OCI-LY7 (cell line): ENCODE data around the gene TGFB1I1. TPM values are rescaled to one million over a fixed set of nuclear protein-coding genes. Genes with fewer than 3 reads are reported as not detected.
"Not testable (repeated sequence)": the region's sequence is repeated elsewhere in the genome, so short reads cannot be mapped to it uniquely, and the experiment has no call there.

Source experiments
- BruUV-seq: library from RNA; stranded (reverse); fragments of 400-500 nt; replicated peaks from 2 replicates; lab custom pipeline; 2021; lab: Mats Ljungman, UMichigan
- CTCF ChIA-PET: fragments of 300-600 bp; sonication (Branson Sonifier 250); formaldehyde crosslinking; loops from one replicate; lab custom pipeline; 2022; ENCODE audit warnings: antibody characterized with exemption; ENCODE audit not compliant: unreplicated experiment; lab: Charles Lee
- POLR2A ChIA-PET: fragments of 300-600 bp; sonication (Branson Sonifier 250); formaldehyde crosslinking; loops from one replicate; lab custom pipeline; 2022; ENCODE audit warnings: antibody characterized with exemption; lab: Charles Lee
- DNase-seq: peaks from one replicate; pipeline ENCODE4 v3.0.0-alpha.2; 2015; ENCODE audit warnings: low spot score
- H2AFZ ChIP-seq: fragments of 200-600 bp; sonication (generic), shearing (Covaris generic); 2 replicates; pipeline ENCODE4 v1.6.1; 2014; ENCODE audit warnings: mild to moderate bottlenecking, antibody characterized with exemption, low read length, moderate library complexity
- H3K27ac ChIP-seq: fragments of 200-600 bp; sonication (generic); 2 replicates; pipeline ENCODE4 v1.5.1; 2014; ENCODE audit warnings: mixed run types, low read depth, mild to moderate bottlenecking, moderate library complexity, low read length, inconsistent platforms; ENCODE audit not compliant: poor library complexity, severe bottlenecking
- H3K36me3 ChIP-seq: fragments of 200-600 bp; sonication (generic); 2 replicates; pipeline ENCODE4 v1.6.1; 2014; ENCODE audit warnings: mild to moderate bottlenecking, antibody characterized with exemption, low read length, moderate library complexity, mixed read lengths; ENCODE audit not compliant: insufficient read depth
- H3K4me1 ChIP-seq: fragments of 200-600 bp; sonication (generic); 2 replicates; pipeline ENCODE4 v1.5.1; 2014; ENCODE audit warnings: mild to moderate bottlenecking, low read length; ENCODE audit not compliant: insufficient read depth, poor library complexity, severe bottlenecking
- H3K4me2 ChIP-seq: fragments of 200-600 bp; sonication (generic); 2 replicates; pipeline ENCODE4 v1.6.1; 2014; ENCODE audit warnings: mild to moderate bottlenecking, low read length
- H3K4me3 ChIP-seq: fragments of 200-600 bp; sonication (generic); 2 replicates; pipeline ENCODE4 v1.5.1; 2014; ENCODE audit warnings: mild to moderate bottlenecking, low read depth, low read length; ENCODE audit not compliant: poor library complexity, severe bottlenecking
- H3K79me2 ChIP-seq: fragments of 200-600 bp; sonication (generic); 2 replicates; pipeline ENCODE4 v1.6.1; 2016; ENCODE audit warnings: low read depth, mild to moderate bottlenecking, low read length, moderate library complexity, mixed read lengths; ENCODE audit not compliant: insufficient read depth
- H3K9me2 ChIP-seq: fragments of 200-600 bp; sonication (generic); 2 replicates; pipeline ENCODE4 v1.6.1; 2016; ENCODE audit warnings: mild to moderate bottlenecking, low read length, mixed read lengths; ENCODE audit not compliant: insufficient read depth
- H3K9me3 ChIP-seq: fragments of 200-600 bp; sonication (generic); 2 replicates; pipeline ENCODE4 v1.6.1; 2014; ENCODE audit warnings: mild to moderate bottlenecking, mixed run types, low read length, mixed read lengths
- H4K20me1 ChIP-seq: fragments of 200-600 bp; sonication (generic); 2 replicates; pipeline ENCODE4 v1.6.1; 2014; ENCODE audit warnings: mild to moderate bottlenecking, antibody characterized with exemption, low read length, moderate library complexity, mixed read lengths; ENCODE audit not compliant: insufficient read depth
- EZH2phosphoT487 ChIP-seq: fragments of 200-600 bp; sonication (generic); IDR thresholded peaks from 2 replicates; pipeline ENCODE4 v1.6.1; 2018; ENCODE audit warnings: low read depth, borderline replicate concordance, mild to moderate bottlenecking, mixed run types, antibody characterized with exemption, low read length, moderate library complexity, mixed read lengths
- intact Hi-C: fragments of 100-400 bp; cut with micrococcal nuclease; formaldehyde crosslinking; loops from one replicate; pipeline ENCODE4 v1.10.0; 2022; ENCODE audit not compliant: unreplicated experiment
- total RNA-seq, 2 experiments: library from RNA; depleted of rRNA in 1 of 2; stranded (reverse); fragments of >200 nt in 1 of 2; shearing (Covaris generic) in 1 of 2; gene quantifications; 2 replicates each; pipeline ENCODE4 v1.2.3, GENCODE V29; 2014 to 2022
- TF ChIP-seq, protein P1 (sequence below): fragments of 200-600 bp; sonication (generic); conservative IDR thresholded peaks from 2 replicates; pipeline ENCODE4 v1.5.1; 2014; ENCODE audit warnings: mild to moderate bottlenecking, antibody characterized with exemption, low read length, moderate library complexity, mixed read lengths

Gene TGFB1I1
- total RNA-seq, 2 experiments from 2014 or later, result 0.38 to 0.73 TPM

GRCh38 chr16:31439519-31439918 is 32.4 kb upstream of the TGFB1I1 start:
- intact Hi-C loops, result no loop called here
- Histone ChIP-seq H3K4me1 (peaks cover 23% of the 10 kb centered on the region), H3K4me3 (peak overlapping the region; percentile 9), H3K9me2 (no peaks in the 10 kb centered on the region), H3K4me2 (peak overlapping the region; percentile 62), H4K20me1 (no peaks in the 10 kb centered on the region), H3K36me3 (no peaks in the 10 kb centered on the region), H3K27ac (no peak overlapping the region), H2AFZ (peak overlapping the region; percentile 58), H3K79me2 (no peaks in the 10 kb centered on the region), H3K9me3 (no peaks in the 10 kb centered on the region)
- TF ChIP-seq, protein P1, sequence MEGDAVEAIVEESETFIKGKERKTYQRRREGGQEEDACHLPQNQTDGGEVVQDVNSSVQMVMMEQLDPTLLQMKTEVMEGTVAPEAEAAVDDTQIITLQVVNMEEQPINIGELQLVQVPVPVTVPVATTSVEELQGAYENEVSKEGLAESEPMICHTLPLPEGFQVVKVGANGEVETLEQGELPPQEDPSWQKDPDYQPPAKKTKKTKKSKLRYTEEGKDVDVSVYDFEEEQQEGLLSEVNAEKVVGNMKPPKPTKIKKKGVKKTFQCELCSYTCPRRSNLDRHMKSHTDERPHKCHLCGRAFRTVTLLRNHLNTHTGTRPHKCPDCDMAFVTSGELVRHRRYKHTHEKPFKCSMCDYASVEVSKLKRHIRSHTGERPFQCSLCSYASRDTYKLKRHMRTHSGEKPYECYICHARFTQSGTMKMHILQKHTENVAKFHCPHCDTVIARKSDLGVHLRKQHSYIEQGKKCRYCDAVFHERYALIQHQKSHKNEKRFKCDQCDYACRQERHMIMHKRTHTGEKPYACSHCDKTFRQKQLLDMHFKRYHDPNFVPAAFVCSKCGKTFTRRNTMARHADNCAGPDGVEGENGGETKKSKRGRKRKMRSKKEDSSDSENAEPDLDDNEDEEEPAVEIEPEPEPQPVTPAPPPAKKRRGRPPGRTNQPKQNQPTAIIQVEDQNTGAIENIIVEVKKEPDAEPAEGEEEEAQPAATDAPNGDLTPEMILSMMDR, result no peak
- TF ChIP-seq EZH2phosphoT487, result no peak
- no TSS peak for BruUV-seq
- ChIA-PET POLR2A (no interaction called here), CTCF (no interaction called here)
- no peak for DNase-seq

GRCh38 chr16:31440516-31441184 is 31.3 kb upstream of the TGFB1I1 start:
- H3K4me1 ChIP-seq, result peaks cover 23% of the 10 kb centered on the region
- CTCF ChIA-PET, result no interaction called here
- BruUV-seq, result no TSS peak
- POLR2A ChIA-PET, result interaction anchor here (0.8 kb wide), 1 partner anchor 17 kb away, joined by 4 read pairs; no protein-coding TSS in a partner anchor
- no peak overlapping the region for H3K4me2 ChIP-seq
- H4K20me1 ChIP-seq, result no peaks in the 10 kb centered on the region
- H2AFZ ChIP-seq, result no peak overlapping the region
- H3K27ac ChIP-seq, result no peak overlapping the region
- no peaks in the 10 kb centered on the region for H3K36me3 ChIP-seq
- H3K4me3 ChIP-seq, result no peak overlapping the region
- TF ChIP-seq, protein P1, result no peak
- no peak for TF ChIP-seq EZH2phosphoT487
- no peaks in the 10 kb centered on the region for H3K9me3 ChIP-seq
- DNase-seq, result no peak
- H3K79me2 ChIP-seq, result no peaks in the 10 kb centered on the region
- intact Hi-C loops, result loop anchor here (1.0 to 5.0 kb wide), 3 partner anchors 108 to 453 kb away; partner anchors contain the start of genes HSD3B7 and PYCARD
- H3K9me2 ChIP-seq, result no peaks in the 10 kb centered on the region

GRCh38 chr16:31441956-31442355 is 30.0 kb upstream of the TGFB1I1 start:
- H3K4me2 ChIP-seq, result no peak overlapping the region
- H3K27ac ChIP-seq, result no peak overlapping the region
- H4K20me1 ChIP-seq, result no peaks in the 10 kb centered on the region
- ChIA-PET POLR2A (interaction anchor here (0.6 kb wide), 1 partner anchor 550 kb away, joined by 3 read pairs; no protein-coding TSS in a partner anchor), CTCF (no interaction called here)
- H2AFZ ChIP-seq, result no peak overlapping the region
- intact Hi-C loops, result loop anchor here (1.0 to 5.0 kb wide), 3 partner anchors 110 to 455 kb away; partner anchors contain the start of genes HSD3B7 and PYCARD
- no peak for DNase-seq
- H3K9me3 ChIP-seq, result no peaks in the 10 kb centered on the region
- no peaks in the 10 kb centered on the region for H3K36me3 ChIP-seq
- H3K4me3 ChIP-seq, result no peak overlapping the region
- H3K9me2 ChIP-seq, result no peaks in the 10 kb centered on the region
- TF ChIP-seq EZH2phosphoT487, result no peak
- TF ChIP-seq, protein P1, result no peak
- no TSS peak for BruUV-seq
- H3K79me2 ChIP-seq, result no peaks in the 10 kb centered on the region
- peaks cover 23% of the 10 kb centered on the region for H3K4me1 ChIP-seq

DNA sequence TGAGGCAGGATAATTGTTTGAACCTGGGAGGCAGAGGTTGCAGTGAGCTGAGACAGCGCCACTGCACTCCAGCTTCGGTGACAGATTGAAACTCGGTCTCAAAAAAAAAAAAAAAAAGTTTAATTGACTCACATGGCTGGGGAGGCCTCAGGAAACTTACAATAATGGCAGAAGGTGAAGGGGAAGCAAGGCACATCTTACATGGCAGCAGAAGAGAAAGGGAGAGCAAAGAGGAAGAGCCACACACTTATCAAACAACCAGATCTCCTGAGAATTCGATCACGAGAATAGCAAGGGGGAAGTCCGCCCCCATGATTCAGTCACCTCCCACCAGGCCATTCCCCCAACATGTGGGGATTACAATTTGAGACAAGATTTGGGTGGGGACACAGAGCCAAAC is 26.0 kb upstream of the TGFB1I1 start:
- H4K20me1 ChIP-seq, CTCF ChIA-PET, H3K79me2 ChIP-seq, H3K4me3 ChIP-seq, H3K9me3 ChIP-seq, intact Hi-C loops, DNase-seq, H3K36me3 ChIP-seq, H3K4me2 ChIP-seq, H3K27ac ChIP-seq, BruUV-seq, H2AFZ ChIP-seq, H3K9me2 ChIP-seq, H3K4me1 ChIP-seq: not testable (repeated sequence)
- POLR2A ChIA-PET, result interaction anchor here (0.6 kb wide), 1 partner anchor 27 kb away, joined by 3 read pairs; no protein-coding TSS in a partner anchor
